Stimulated activated CD8-positive, alpha-beta memory T cell treated with anti-CD3 and anti-CD28 coated beads, Interleukin-4, amount 100 ng/mL, for 4 hours (primary cell): ENCODE measurements around the gene EIF3F.
A peak's percentile ranks its signal among the peaks of the same experiment; 100 is the strongest.
"Not testable (repeated sequence)": the region's sequence is repeated elsewhere in the genome, so short reads cannot be mapped to it uniquely, and the experiment has no call there.

Experiments used
- DNase-seq, 2 donors: peaks; one replicate each; pipeline ENCODE4 v3.0.0-alpha.2; 2020; ENCODE audit warnings: low read depth in 2 of 2, low spot score in 1 of 2

The EIF3F gene

DNA sequence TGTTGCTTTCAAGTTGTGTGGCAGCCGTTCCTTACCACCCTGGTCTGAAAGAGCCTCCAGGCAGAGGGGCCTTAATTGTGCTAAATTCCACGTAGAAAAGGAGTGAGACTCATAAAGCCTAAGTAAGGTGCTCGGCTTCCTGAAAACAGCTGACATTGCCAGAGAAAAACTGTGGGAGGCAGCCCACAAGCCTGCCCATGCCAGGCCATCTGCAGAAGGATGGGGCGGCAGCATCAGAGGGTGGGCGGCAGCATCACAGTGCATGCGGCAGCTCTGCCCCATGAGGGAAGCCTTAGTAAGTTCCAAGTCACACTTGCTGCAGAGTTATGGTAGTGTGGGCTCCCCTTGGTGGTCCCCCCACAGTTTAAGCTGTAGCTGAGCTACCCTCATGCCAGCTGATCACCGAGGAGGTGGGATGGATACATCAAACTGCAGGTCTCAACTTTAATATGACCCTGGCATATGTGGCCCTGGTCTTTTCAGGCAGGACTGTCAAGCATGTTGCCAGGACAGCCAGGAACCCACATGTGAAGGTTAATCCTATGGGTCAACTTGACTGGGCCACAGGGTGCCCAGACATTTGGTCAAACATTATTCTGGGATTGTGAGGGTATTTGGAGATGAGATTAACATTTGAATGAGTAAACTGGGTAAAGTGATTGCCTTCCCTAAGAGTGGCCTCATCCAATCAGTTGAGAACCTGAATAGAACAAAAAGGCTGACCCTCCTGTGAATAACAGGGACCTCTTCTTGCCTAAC lies 3.1 kb upstream of the EIF3F start:
- DNase-seq, result no peak

DNA sequence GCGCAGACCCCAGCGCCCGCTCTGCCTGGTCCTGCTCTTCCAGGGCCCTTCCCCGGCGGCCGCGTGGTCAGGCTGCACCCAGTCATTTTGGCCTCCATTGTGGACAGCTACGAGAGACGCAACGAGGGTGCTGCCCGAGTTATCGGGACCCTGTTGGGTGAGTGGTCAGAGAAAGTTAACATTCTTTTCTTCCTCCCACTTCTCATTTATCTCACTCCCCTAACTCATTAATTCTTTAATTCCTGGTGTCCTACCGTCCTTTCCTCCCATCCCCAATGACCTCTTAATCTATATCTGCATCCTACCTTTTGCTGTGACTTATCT lies 385 bp downstream of the EIF3F start:
- DNase-seq, result not testable (repeated sequence)

- no peak for DNase-seq
Measured at GRCh38 chr11:7994581-7995278, 7.6 kb downstream of the EIF3F start.

GRCh38 chr11:7999795-8000194 lies 12.7 kb downstream of the EIF3F start:
- DNase-seq, result no peak

DNA sequence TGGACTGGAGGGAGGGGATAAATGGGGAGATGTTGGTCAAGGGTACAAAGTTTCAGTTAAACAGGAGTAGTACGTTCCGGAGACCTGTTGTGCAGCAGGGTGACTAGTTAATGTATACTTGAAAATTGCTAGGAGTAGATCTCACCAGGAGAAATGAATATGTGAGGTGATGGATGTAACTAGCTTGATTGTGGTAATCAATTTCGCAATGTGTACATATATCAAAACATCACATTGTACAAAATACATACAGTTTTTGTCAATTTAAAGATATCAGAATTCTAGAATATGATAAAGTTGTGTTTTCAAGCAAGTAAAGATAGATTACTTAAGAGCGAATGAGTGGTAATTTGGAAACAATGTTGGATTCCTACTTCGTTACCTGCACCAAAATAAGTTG lies 13.3 kb downstream of the EIF3F start:
- DNase-seq, result no peak

DNA sequence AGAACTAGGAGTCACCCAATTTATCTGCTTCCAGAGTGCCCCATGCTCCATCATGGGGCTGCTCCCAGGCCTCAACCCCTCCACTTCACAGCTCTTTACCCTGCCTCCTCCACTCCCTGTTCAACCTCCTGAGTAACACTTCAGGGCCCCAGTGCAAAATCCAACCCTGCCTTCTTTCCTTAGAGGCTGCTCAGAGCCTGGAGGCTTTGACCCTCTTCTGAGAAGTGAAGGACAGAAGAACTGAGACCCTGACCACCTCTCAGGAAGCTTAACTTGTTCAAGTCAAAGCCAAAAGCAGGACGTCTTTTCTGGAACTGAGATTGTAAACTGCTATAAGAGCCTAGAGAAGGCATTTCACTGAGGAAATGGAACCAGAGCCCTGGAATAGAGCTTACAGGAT lies 15.5 kb downstream of the EIF3F start:
- DNase-seq, result no peak

- no peak for DNase-seq
Measured at GRCh38 chr11:8003187-8003586, 16.1 kb downstream of the EIF3F start.

DNA sequence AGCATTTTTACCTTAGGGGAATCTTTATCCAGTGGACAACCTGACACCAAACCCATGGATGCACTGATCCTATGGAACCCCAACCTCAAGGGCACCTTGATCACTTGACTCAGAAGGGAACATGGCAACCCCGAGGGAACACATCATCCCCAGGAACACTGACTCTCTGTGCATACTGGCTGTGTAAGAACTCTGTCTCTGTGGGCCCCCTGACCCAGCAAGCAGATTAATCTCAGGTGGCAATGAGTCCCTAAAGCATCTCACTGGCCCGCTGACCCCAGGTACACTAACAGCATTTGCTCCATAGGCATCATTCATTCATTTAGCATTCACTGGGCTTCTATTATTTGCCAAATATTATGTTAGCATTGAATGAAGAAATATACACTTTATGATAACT lies 16.9 kb downstream of the EIF3F start:
- DNase-seq, result no peak

DNA sequence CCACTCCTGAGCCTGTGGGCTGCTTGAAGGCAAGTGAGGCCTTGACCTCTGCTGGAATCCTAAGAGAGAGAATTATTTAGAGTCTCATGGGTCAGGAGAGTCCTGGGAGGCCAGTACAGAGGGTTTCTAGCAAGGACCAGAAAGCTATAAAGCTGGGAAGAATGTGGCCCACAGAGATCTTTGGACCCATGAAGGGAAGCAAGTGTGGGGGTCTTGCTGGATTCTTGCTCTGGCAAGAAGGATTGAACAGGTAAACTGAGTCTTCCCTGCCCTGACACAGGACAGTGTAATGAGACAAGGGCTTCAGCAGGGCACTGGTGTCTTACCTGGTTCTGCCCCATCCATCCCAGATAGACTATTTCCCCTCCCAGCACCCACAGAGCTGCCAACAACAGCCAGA lies 18.4 kb downstream of the EIF3F start:
- DNase-seq, result no peak

DNA sequence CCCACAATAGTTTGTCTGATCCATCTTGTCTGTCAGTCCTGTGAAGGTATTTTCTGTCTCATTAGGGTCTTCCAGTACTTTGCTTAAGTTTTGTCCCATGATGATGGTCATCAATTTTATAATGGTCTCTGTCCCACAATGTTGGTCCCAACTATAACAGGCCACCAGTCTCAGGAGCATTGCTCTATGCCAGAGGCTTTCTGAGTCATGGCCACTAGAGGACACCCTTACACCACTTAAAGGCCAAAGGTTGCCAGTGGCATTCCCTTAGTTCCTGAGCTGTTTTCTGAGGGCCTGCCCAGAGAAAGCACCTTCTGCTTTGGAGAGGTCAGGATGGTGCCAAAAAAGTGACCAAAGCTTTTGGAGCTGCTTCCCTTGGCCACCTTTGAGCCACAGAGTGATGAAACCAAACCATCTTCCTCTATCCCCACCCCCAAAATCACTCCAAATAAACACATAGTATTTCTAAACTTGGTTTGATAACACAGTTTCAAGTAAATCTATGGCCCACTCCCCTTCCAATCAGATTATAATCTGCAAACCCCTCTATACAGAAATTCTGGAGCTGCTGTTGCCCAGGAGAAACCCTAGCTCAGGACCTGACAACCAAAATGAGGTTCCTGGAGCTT lies 19.3 kb downstream of the EIF3F start:
- no peak for DNase-seq

GRCh38 chr11:8008212-8008611 lies 21.1 kb downstream of the EIF3F start:
- DNase-seq, result no peak

- DNase-seq, result no peak
Measured at GRCh38 chr11:8009856-8010255, 22.7 kb downstream of the EIF3F start.

GRCh38 chr11:8011371-8011770 lies 24.2 kb downstream of the EIF3F start:
- no peak for DNase-seq

GRCh38 chr11:8011981-8012444 lies 24.9 kb downstream of the EIF3F start:
- no peak for DNase-seq

- DNase-seq, result no peak
Measured at GRCh38 chr11:8013833-8014232, 26.7 kb downstream of the EIF3F start.

DNA sequence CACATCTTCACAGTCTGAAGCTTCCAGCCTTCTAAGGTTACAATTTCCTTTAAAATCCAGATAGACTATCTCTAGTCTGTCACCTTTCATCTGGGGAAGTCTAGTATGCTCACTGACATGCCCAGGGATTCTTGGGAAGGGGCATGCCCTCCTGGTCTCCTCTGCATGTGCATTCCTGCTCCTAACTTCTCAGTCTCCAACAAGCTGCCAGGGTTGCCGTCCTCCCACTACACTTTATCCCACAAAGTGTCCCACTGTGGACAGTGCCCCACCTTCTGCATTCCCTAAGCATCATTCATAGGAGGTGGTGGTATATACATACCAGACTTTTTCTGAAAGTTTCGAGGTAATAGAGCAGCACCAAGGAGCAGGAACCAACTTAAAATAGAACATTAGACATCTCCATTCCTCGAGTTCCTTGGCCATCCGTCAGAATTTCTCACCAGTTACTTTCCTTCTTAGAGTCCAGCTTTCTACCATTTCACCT lies 28.7 kb downstream of the EIF3F start:
- DNase-seq, result no peak

DNA sequence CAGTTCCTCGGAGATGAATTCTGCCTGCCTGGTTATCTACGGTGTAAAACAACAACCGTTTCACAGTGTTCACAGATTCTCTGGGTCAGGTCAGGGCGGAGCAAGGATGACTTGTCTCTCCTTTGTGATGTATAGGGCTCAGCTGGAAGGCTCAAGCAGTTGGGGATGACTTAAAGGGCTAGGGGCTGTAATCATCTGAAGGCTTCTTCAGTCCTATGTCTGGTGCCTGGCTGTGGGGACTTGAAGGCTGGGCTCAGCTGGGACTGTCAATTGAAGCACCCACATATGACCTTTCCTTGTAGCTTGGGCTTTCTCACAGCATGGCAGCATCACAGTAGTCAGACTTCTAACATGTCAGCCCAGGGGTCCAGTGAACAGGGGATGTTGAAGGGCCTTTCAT lies 29.3 kb downstream of the EIF3F start:
- no peak for DNase-seq

DNA sequence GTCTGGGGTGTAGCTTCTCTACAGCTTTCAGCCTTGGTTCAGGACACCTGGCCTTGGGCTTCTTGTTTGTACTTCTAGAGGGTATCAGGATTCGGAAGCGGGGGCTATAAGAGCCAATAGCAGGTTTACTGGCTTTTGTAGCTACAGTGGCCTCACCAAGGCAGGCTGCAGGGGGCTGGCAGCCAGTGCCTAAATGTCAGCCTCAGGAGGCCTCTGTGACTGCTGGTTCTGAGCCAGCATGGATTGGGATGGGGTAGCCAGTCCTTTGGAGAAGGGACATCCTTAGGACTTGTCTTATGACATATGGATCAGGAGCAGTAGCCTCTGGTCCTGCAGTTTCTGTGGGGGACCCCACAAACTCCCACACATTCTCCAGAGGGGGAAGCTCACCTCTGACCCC lies 29.9 kb downstream of the EIF3F start:
- DNase-seq, result no peak

- no peak for DNase-seq
Measured at GRCh38 chr11:8017894-8018483, 30.9 kb downstream of the EIF3F start.

DNA sequence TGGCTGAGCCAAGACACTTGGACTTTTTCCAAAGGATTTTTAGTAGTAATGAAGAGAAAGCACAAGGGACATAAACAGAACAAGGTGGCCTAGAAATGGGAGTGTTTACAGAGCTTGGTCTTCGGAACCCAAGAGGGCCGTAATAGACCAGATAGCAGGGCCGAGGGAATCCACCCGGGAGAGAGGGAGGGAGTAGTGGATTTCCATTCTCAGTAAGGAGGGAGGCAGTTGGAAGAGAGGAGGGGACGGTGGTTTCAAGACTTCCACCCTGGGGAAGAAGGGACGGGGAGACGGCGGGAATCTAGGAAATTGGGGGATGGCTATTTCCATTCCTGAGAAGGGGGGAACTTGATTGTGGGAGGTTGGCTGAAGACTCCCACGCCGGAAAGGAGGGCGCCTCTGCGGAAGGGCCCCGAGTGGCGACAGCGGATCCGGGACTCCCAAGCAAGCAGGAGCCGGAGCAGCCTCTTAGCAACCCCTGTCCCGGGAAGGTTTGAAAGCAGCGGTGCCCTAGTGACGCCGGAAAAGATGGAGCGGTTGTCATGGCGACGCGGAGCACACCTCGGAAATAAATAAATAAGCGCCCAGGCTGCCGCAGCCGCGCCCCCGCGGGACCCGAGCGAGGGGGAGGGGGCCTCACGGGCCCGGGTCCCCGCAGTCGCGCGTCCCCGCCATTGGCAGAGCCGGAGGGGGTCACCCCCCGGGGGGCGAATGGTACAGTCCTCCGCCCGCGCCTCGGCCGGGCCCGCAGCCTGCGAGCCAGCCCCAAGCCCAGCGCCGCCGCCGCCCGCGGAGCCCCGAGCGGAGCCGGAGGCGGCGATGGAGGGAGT lies 31.6 kb downstream of the EIF3F start:
- DNase-seq, result peak in 1 of 2 donors; percentile 30
